Iris pigment epithelial cell (primary cell): ENCODE data around the gene XG.
"Not testable (repeated sequence)": the region's sequence is repeated elsewhere in the genome, so short reads cannot be mapped to it uniquely, and the experiment has no call there.

ENCODE experiments used
- DNase-seq: peaks from one replicate; pipeline ENCODE4 v3.0.0-alpha.2; 2011; ENCODE audit warnings: low read depth

Gene XG

GRCh38 chrX:2735270-2735669, 16.6 kb upstream of the XG start:
- no peak for DNase-seq

GRCh38 chrX:2740672-2741071, 11.2 kb upstream of the XG start:
- no peak for DNase-seq

GRCh38 chrX:2741386-2741785, 10.5 kb upstream of the XG start:
- DNase-seq, result no peak

GRCh38 chrX:2746250-2746649, 5.6 kb upstream of the XG start:
- DNase-seq, result not testable (repeated sequence)

- DNase-seq, result no peak
These were observed 3.5 kb upstream of the XG start for GRCh38 chrX:2748171-2748814.

GRCh38 chrX:2748815-2749188, 3.0 kb upstream of the XG start:
- DNase-seq, result no peak

- DNase-seq, result no peak
These were observed 549 bp upstream of the XG start for GRCh38 chrX:2751291-2751690.

GRCh38 chrX:2752441-2752840, 601 bp downstream of the XG start:
- DNase-seq, result peak; percentile 28

GRCh38 chrX:2755163-2755715, 3.4 kb downstream of the XG start:
- not testable (repeated sequence) for DNase-seq

GRCh38 chrX:2756548-2756947, 4.7 kb downstream of the XG start:
- DNase-seq, result no peak

GRCh38 chrX:2761246-2761645, 9.4 kb downstream of the XG start:
- DNase-seq, result no peak

- DNase-seq, result not testable (repeated sequence)
These were observed 10.8 kb downstream of the XG start for GRCh38 chrX:2762671-2763070.

GRCh38 chrX:2764766-2765548, 13.1 kb downstream of the XG start:
- DNase-seq, result not testable (repeated sequence)

GRCh38 chrX:2765549-2765830, 13.7 kb downstream of the XG start:
- DNase-seq, result no peak

GRCh38 chrX:2766906-2767305, 15.1 kb downstream of the XG start:
- DNase-seq, result peak; percentile 26

GRCh38 chrX:2767631-2768455, 16.0 kb downstream of the XG start:
- peak; percentile 58 for DNase-seq

- no peak for DNase-seq
These were observed 17.8 kb downstream of the XG start for GRCh38 chrX:2769615-2770014.

- not testable (repeated sequence) for DNase-seq
These were observed 21.6 kb downstream of the XG start for GRCh38 chrX:2773166-2774055.

- no peak for DNase-seq
These were observed 22.2 kb downstream of the XG start for GRCh38 chrX:2774057-2774456.

GRCh38 chrX:2774776-2775175, 22.9 kb downstream of the XG start:
- no peak for DNase-seq

- DNase-seq, result not testable (repeated sequence)
These were observed 28.8 kb downstream of the XG start for GRCh38 chrX:2780472-2781225.
